Adipocyte (in vitro differentiated cells): ENCODE data around the gene SIGLEC8.

Experiments
- DNase-seq: peaks from one replicate; pipeline ENCODE4 v3.0.0-alpha.2; 2015; ENCODE audit warnings: low read depth
- H3K27me3 ChIP-seq: replicated peaks from 2 replicates; pipeline ENCODE4 v1.7.0; 2013; ENCODE audit warnings: mild to moderate bottlenecking, low read length, moderate library complexity; ENCODE audit not compliant: control insufficient read depth, insufficient read depth
- H3K36me3 ChIP-seq: 2 replicates; pipeline ENCODE4 v1.7.0; 2013; ENCODE audit warnings: low read length, mild to moderate bottlenecking, moderate library complexity; ENCODE audit not compliant: control insufficient read depth, insufficient read depth, severe bottlenecking
- H3K4me1 ChIP-seq: 2 replicates; pipeline ENCODE4 v1.7.0; 2013; ENCODE audit warnings: mild to moderate bottlenecking, low read length, moderate library complexity; ENCODE audit not compliant: control insufficient read depth, insufficient read depth
- H3K4me3 ChIP-seq: 2 replicates; pipeline ENCODE4 v1.7.0; 2013; ENCODE audit warnings: mild to moderate bottlenecking, low read length, moderate library complexity
- H3K9ac ChIP-seq: 2 replicates; pipeline ENCODE4 v1.7.0; 2013; ENCODE audit warnings: mild to moderate bottlenecking, low read length, moderate library complexity
- H3K9me3 ChIP-seq: 2 replicates; pipeline ENCODE4 v1.7.0; 2013; ENCODE audit warnings: mild to moderate bottlenecking, low read length, moderate library complexity; ENCODE audit not compliant: control insufficient read depth

The SIGLEC8 gene

GRCh38 chr19:51490676-51491075, 32.4 kb upstream of the SIGLEC8 start:
- no peak overlapping the region for H3K9ac ChIP-seq
- H3K9me3 ChIP-seq: no peaks in the 10 kb centered on the region
- no peaks in the 10 kb centered on the region for H3K4me1 ChIP-seq
- H3K4me3 ChIP-seq: no peak overlapping the region
- no peaks in the 10 kb centered on the region for H3K36me3 ChIP-seq
- H3K27me3 ChIP-seq: no peaks in the 10 kb centered on the region
- no peak for DNase-seq

DNA sequence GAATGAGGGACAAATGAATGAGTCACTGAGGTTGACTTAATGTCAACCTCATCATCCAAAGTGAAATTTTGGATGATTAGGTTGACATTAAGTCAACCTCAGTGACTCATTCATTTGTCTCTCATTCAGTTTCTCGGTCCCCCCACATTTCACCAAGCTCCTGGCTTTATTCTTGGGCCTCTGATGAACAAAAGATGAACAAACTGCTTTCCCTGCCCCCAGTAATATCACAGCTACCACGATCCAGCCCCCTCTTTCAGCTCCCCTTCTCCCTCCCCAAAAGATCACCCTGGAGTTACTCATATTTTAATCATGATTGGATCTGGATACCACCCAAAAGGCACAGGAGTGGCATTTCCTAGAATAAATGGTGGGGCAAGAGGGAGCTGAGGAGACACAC, 30.9 kb upstream of the SIGLEC8 start:
- H3K4me3 ChIP-seq: no peak overlapping the region
- no peak overlapping the region for H3K9ac ChIP-seq
- no peak for DNase-seq
- no peaks in the 10 kb centered on the region for H3K4me1 ChIP-seq
- no peaks in the 10 kb centered on the region for H3K9me3 ChIP-seq
- H3K36me3 ChIP-seq: no peaks in the 10 kb centered on the region
- H3K27me3 ChIP-seq: no peaks in the 10 kb centered on the region

GRCh38 chr19:51488491-51488890, 30.2 kb upstream of the SIGLEC8 start:
- DNase-seq: no peak
- Histone ChIP-seq H3K9ac (no peak overlapping the region), H3K36me3 (no peaks in the 10 kb centered on the region), H3K4me3 (no peak overlapping the region), H3K4me1 (no peaks in the 10 kb centered on the region), H3K27me3 (no peaks in the 10 kb centered on the region), H3K9me3 (no peaks in the 10 kb centered on the region)

DNA sequence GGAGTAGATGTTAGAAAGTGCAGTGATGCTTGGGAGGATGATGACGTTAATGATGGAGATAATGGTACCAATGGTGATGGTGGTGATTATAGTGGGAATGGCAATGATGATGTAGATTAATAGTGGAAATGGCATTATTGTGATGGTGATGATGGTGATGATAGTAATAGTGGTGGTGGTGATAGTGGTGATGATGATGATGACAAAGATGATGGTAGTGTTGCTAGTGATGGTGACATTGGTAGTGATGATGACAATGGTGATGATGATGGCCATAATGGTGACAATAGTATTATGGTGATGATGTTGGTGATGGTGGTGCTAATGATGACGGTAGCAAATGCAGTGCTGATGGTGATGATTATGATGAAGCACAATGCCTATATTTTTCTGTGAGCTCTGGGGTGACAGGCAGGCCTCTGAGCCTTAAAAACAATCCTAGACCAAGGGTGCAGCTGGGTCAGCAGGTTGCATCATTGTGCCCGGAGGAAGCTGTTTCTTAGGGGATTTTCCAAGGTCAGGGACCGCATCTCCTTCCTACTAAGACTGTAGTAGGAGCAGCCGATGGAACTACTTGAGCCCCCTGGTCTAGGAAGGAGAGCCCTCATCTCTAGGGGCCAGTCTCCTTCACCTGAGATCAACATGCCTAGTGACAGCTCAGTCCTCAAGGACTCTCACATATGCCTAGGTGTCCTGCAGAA, 27.9 kb upstream of the SIGLEC8 start:
- Histone ChIP-seq H3K4me1 (no peaks in the 10 kb centered on the region), H3K4me3 (no peak overlapping the region), H3K9ac (no peak overlapping the region), H3K36me3 (no peaks in the 10 kb centered on the region), H3K27me3 (no peaks in the 10 kb centered on the region), H3K9me3 (no peaks in the 10 kb centered on the region)
- no peak for DNase-seq

- Histone ChIP-seq H3K9ac (no peak overlapping the region), H3K36me3 (no peaks in the 10 kb centered on the region), H3K9me3 (no peaks in the 10 kb centered on the region), H3K4me1 (no peaks in the 10 kb centered on the region), H3K27me3 (peaks cover 7% of the 10 kb centered on the region), H3K4me3 (no peak overlapping the region)
- peak; percentile 4 for DNase-seq
These were observed 22.3 kb upstream of the SIGLEC8 start for GRCh38 chr19:51480590-51480989.

DNA sequence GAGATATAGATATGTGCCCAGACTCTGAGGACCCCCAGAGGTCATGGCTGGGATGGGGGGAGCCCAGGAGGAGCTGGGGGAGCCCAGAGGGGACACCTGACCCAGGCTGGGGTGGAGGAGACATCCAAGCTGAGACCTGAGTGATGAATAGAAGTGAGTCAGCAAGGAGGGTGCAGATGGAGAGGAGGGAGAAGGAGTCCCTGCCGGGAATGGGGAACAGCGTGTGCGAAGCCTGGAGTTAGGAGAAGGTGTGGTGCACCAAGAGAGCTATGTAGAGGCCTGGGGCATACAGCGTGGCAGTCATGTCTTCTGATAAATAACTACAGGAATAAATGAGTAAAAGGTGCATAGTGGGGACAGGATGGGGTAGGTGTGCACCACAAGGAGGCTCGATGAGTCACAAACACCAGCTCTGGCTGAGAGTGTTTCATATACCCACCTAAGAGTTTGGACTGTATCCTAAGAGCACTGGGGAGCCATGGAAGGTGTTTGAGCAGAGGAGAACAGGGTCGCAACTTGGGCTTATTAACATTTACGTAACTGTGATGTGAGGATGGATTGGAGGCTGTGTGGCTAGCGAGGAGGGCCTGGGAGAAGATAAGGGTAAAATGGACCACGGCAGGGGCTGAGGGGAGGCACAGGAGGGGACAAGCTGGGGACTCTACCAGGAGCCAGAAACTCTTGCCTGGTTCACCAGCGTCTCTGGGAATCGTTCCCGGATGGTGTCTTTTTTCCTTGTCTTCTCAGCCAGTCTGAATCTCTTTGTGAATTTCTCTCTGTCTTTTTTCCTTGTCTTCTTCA, 21.5 kb upstream of the SIGLEC8 start:
- Histone ChIP-seq H3K36me3 (no peaks in the 10 kb centered on the region), H3K4me3 (no peak overlapping the region), H3K9ac (no peak overlapping the region), H3K9me3 (no peaks in the 10 kb centered on the region), H3K4me1 (no peaks in the 10 kb centered on the region), H3K27me3 (peaks cover 8% of the 10 kb centered on the region)
- DNase-seq: no peak

GRCh38 chr19:51478381-51479234, 20.4 kb upstream of the SIGLEC8 start, which contains the start of gene CEACAM18:
TSS of gene CEACAM18 (plus strand) at chr19:51478539.
- H3K4me3 ChIP-seq: no peak within 1 kb of the TSS
- no peak for DNase-seq
- no peaks in the 10 kb centered on the region for H3K36me3 ChIP-seq
- peaks cover 14% of the 10 kb centered on the region for H3K27me3 ChIP-seq
- no peak within 1 kb of the TSS for H3K9ac ChIP-seq
- no peaks in the 10 kb centered on the region for H3K9me3 ChIP-seq
- no peaks in the 10 kb centered on the region for H3K4me1 ChIP-seq

- Histone ChIP-seq H3K4me1 (no peaks in the 10 kb centered on the region), H3K36me3 (no peaks in the 10 kb centered on the region), H3K9ac (no peak overlapping the region), H3K9me3 (no peaks in the 10 kb centered on the region), H3K27me3 (peaks cover 14% of the 10 kb centered on the region), H3K4me3 (no peak overlapping the region)
- DNase-seq: no peak
These were observed 19.1 kb upstream of the SIGLEC8 start for GRCh38 chr19:51477344-51477743.

GRCh38 chr19:51476164-51476563, 17.9 kb upstream of the SIGLEC8 start:
- Histone ChIP-seq H3K9me3 (no peaks in the 10 kb centered on the region), H3K27me3 (peaks cover 14% of the 10 kb centered on the region), H3K9ac (no peak overlapping the region), H3K4me3 (no peak overlapping the region), H3K4me1 (no peaks in the 10 kb centered on the region), H3K36me3 (no peaks in the 10 kb centered on the region)
- no peak for DNase-seq

- no peaks in the 10 kb centered on the region for H3K4me1 ChIP-seq
- H3K27me3 ChIP-seq: peaks cover 15% of the 10 kb centered on the region
- H3K36me3 ChIP-seq: no peaks in the 10 kb centered on the region
- peak; percentile 85 for DNase-seq
- H3K9me3 ChIP-seq: no peaks in the 10 kb centered on the region
- H3K9ac ChIP-seq: no peak overlapping the region
- H3K4me3 ChIP-seq: no peak overlapping the region
These were observed 14.9 kb upstream of the SIGLEC8 start for GRCh38 chr19:51473009-51473707.
